H1 (cell line): ENCODE data around the gene SLC37A2. TPM values are rescaled to one million over a fixed set of nuclear protein-coding genes. Genes with fewer than 3 reads are reported as not detected.

ENCODE experiments used
- CTCF ChIA-PET: fragments of 300-600 bp; sonication (Branson Sonifier 250); formaldehyde crosslinking; loops from one replicate; lab custom pipeline; 2021; ENCODE audit not compliant: partially characterized antibody; lab: Charles Lee
- POLR2A ChIA-PET: fragments of 300-600 bp; sonication (Branson Sonifier 250); formaldehyde crosslinking; loops from one replicate; lab custom pipeline; 2021; ENCODE audit warnings: inconsistent platforms; ENCODE audit not compliant: partially characterized antibody; lab: Charles Lee
- DNase-seq, 2 experiments: peaks; one replicate each; pipeline versions ENCODE4 v3.0.0 to v3.0.0-alpha.2; 2010 to 2022; ENCODE audit warnings: low spot score in 2 of 2, low read depth in 1 of 2, mixed read lengths in 1 of 2
- FAIRE-seq: peaks from 2 replicates; lab custom pipeline; 2011; peaks lifted over from hg19 to GRCh38; lab: Jason Lieb, UNC
- H2AFZ ChIP-seq: 2 replicates; pipeline ENCODE4 v1.8.1; 2012; ENCODE audit warnings: low read length, inconsistent platforms
- H2AK5ac ChIP-seq: 2 replicates; pipeline ENCODE4 v1.6.1; 2013; ENCODE audit warnings: low read depth, low read length
- H2BK120ac ChIP-seq: replicated peaks from 2 replicates; pipeline ENCODE3; 2013; ENCODE audit warnings: low read depth, low read length, inconsistent platforms
- H2BK12ac ChIP-seq: 2 replicates; pipeline ENCODE4 v1.6.1; 2013; ENCODE audit warnings: low read depth, low read length
- H2BK15ac ChIP-seq: 2 replicates; pipeline ENCODE4 v1.6.1; 2013; ENCODE audit warnings: low read length
- H2BK20ac ChIP-seq: 2 replicates; pipeline ENCODE4 v1.6.1; 2013; ENCODE audit warnings: low read length
- H2BK5ac ChIP-seq: 2 replicates; pipeline ENCODE4 v1.6.1; 2013; ENCODE audit warnings: low read depth, low read length
- H3K14ac ChIP-seq: 2 replicates; pipeline ENCODE4 v1.6.1; 2013; ENCODE audit warnings: inconsistent platforms; ENCODE audit not compliant: insufficient read length
- H3K18ac ChIP-seq: 2 replicates; pipeline ENCODE4 v1.6.1; 2013; ENCODE audit warnings: low read length; ENCODE audit errors: extremely low read depth
- H3K23ac ChIP-seq: 2 replicates; pipeline ENCODE4 v1.6.1; 2013; ENCODE audit warnings: inconsistent platforms; ENCODE audit not compliant: insufficient read length
- H3K23me2 ChIP-seq: 2 replicates; pipeline ENCODE4 v1.6.1; 2013; ENCODE audit warnings: low read depth, low read length
- H3K27ac ChIP-seq: 2 replicates; pipeline ENCODE4 v1.6.1; 2011; ENCODE audit warnings: low read depth, low read length, inconsistent platforms
- H3K27me3 ChIP-seq, 4 experiments: replicated peaks in 1 of 4; 1 replicate in 1 of 4; 2 replicates in 3 of 4; pipeline versions ENCODE4 v1.6.1 to v1.8.1; 2011 to 2013; ENCODE audit warnings: low read length in 3 of 4, mild to moderate bottlenecking in 3 of 4, inconsistent platforms in 2 of 4, mixed read lengths in 2 of 4, moderate library complexity in 1 of 4; ENCODE audit not compliant: control insufficient read depth in 3 of 4, insufficient read depth in 3 of 4; ENCODE audit errors: extremely low read depth in 1 of 4
- H3K36me3 ChIP-seq, 4 experiments: 2 replicates each; pipeline versions ENCODE4 v1.6.1 to v1.8.1; 2011 to 2013; ENCODE audit warnings: mild to moderate bottlenecking in 4 of 4, low read length in 3 of 4, moderate library complexity in 2 of 4, control low read depth in 1 of 4, inconsistent platforms in 1 of 4; ENCODE audit not compliant: insufficient read depth in 4 of 4, control insufficient read depth in 2 of 4
- H3K4ac ChIP-seq: replicated peaks from 2 replicates; pipeline ENCODE3; 2013; ENCODE audit warnings: low read length, low read depth, mixed read lengths, inconsistent platforms; ENCODE audit not compliant: insufficient read length
- H3K4me1 ChIP-seq, 4 experiments: replicated peaks in 1 of 4; 1 replicate in 1 of 4; 2 replicates in 3 of 4; pipeline versions ENCODE4 v1.6.1 to v1.8.1; 2011 to 2013; ENCODE audit warnings: low read length in 3 of 4, inconsistent platforms in 2 of 4, mixed read lengths in 1 of 4; ENCODE audit not compliant: insufficient read depth in 4 of 4, control insufficient read depth in 3 of 4
- H3K4me2 ChIP-seq, 2 experiments: 2 replicates each; pipeline versions ENCODE4 v1.6.1 to v1.8.1; 2011 to 2013; ENCODE audit warnings: low read depth in 2 of 2, low read length in 2 of 2, control low read depth in 1 of 2, inconsistent platforms in 1 of 2, mild to moderate bottlenecking in 1 of 2; ENCODE audit not compliant: insufficient read depth in 1 of 2
- H3K4me3 ChIP-seq, 4 experiments: fragments of 200-600, 300-600 bp in 1 of 4; sonication (generic), shearing (Covaris generic), sonication (Bioruptor Twin) in 1 of 4; 2 replicates each; pipeline versions ENCODE4 v1.5.1 to v1.8.1; 2011 to 2016; ENCODE audit warnings: low read length in 4 of 4, low read depth in 3 of 4, control low read depth in 2 of 4, inconsistent platforms in 2 of 4, mild to moderate bottlenecking in 2 of 4, mixed read lengths in 1 of 4, moderate library complexity in 1 of 4; ENCODE audit not compliant: insufficient read depth in 2 of 4; ENCODE audit errors: extremely low read depth in 1 of 4
- H3K56ac ChIP-seq: replicated peaks from 2 replicates; pipeline ENCODE3; 2013; ENCODE audit warnings: low read depth, mild to moderate bottlenecking, mixed read lengths, low read length, inconsistent platforms; ENCODE audit not compliant: insufficient read length
- H3K79me1 ChIP-seq: 2 replicates; pipeline ENCODE4 v1.6.1; 2013; ENCODE audit warnings: low read depth, low read length, control low read depth
- H3K79me2 ChIP-seq, 2 experiments: 2 replicates each; pipeline versions ENCODE4 v1.6.1 to v1.8.1; 2012 to 2013; ENCODE audit warnings: low read length in 2 of 2, mild to moderate bottlenecking in 2 of 2, inconsistent platforms in 1 of 2; ENCODE audit not compliant: insufficient read depth in 2 of 2, control insufficient read depth in 1 of 2
- H3K9ac ChIP-seq, 4 experiments: replicated peaks in 1 of 4; 1 replicate in 1 of 4; 2 replicates in 3 of 4; pipeline versions ENCODE4 v1.6.1 to v1.8.1; 2011 to 2013; ENCODE audit warnings: low read depth in 3 of 4, low read length in 3 of 4, control low read depth in 2 of 4, mild to moderate bottlenecking in 2 of 4, moderate library complexity in 2 of 4, inconsistent platforms in 1 of 4; ENCODE audit errors: extremely low read depth in 1 of 4
- H3K9me3 ChIP-seq, 2 experiments: 2 replicates each; pipeline versions ENCODE4 v1.6.1 to v1.8.1; 2012 to 2013; ENCODE audit warnings: mild to moderate bottlenecking in 2 of 2, moderate library complexity in 2 of 2, control low read depth in 1 of 2, inconsistent platforms in 1 of 2, low read depth in 1 of 2, low read length in 1 of 2, mixed read lengths in 1 of 2; ENCODE audit not compliant: insufficient read depth in 2 of 2
- H4K20me1 ChIP-seq, 2 experiments: replicated peaks in 1 of 2; 2 replicates each; pipeline versions ENCODE3 to v1.8.1; 2011 to 2013; ENCODE audit warnings: inconsistent platforms in 2 of 2, low read length in 2 of 2, mild to moderate bottlenecking in 1 of 2; ENCODE audit not compliant: insufficient read depth in 2 of 2, control insufficient read depth in 1 of 2
- H4K5ac ChIP-seq: 2 replicates; pipeline ENCODE4 v1.6.1; 2013; ENCODE audit warnings: low read length, low read depth, mixed read lengths, inconsistent platforms; ENCODE audit not compliant: insufficient read length
- H4K8ac ChIP-seq: 2 replicates; pipeline ENCODE4 v1.8.0; 2013; ENCODE audit warnings: mild to moderate bottlenecking, moderate library complexity, low read length, inconsistent platforms; ENCODE audit not compliant: insufficient read depth; ENCODE audit errors: extremely low read depth
- H4K91ac ChIP-seq: replicated peaks from 2 replicates; pipeline ENCODE3; 2013; ENCODE audit warnings: low read length, mixed read lengths, inconsistent platforms; ENCODE audit not compliant: insufficient read length
- BACH1 ChIP-seq: IDR thresholded peaks from 2 replicates; pipeline ENCODE4 v1.6.1; 2012; ENCODE audit warnings: low read length, improper control_type of control experiment
- BRCA1 ChIP-seq: IDR thresholded peaks from 2 replicates; pipeline ENCODE4 v1.6.1; 2012; ENCODE audit warnings: low read depth, low read length, improper control_type of control experiment
- CREB1 ChIP-seq: IDR thresholded peaks from 2 replicates; pipeline ENCODE4 v1.6.1; 2012; ENCODE audit warnings: inconsistent platforms
- CTCF ChIP-seq, 3 experiments: IDR thresholded peaks; 1 replicate in 2 of 3; 2 replicates in 1 of 3; pipeline versions ENCODE4 v1.5.1 to v1.6.1; 2011; ENCODE audit warnings: low read length in 3 of 3, mild to moderate bottlenecking in 3 of 3, inconsistent platforms in 2 of 3, low read depth in 1 of 3, moderate library complexity in 1 of 3; ENCODE audit not compliant: insufficient read depth in 1 of 3; ENCODE audit errors: control extremely low read depth in 1 of 3
- EZH2 ChIP-seq: fragments of 200-600 bp; sonication (generic); IDR thresholded peaks from 2 replicates; pipeline ENCODE4 v1.7.1; 2012; ENCODE audit warnings: low read depth, mild to moderate bottlenecking, moderate library complexity, low read length, inconsistent platforms; ENCODE audit not compliant: severe bottlenecking
- GABPA ChIP-seq: IDR thresholded peaks from 2 replicates; pipeline ENCODE4 v1.6.1; 2011; ENCODE audit warnings: mild to moderate bottlenecking, low read length, moderate library complexity, borderline replicate concordance; ENCODE audit not compliant: insufficient read depth
- HDAC6 ChIP-seq: IDR thresholded peaks from one replicate; pipeline ENCODE4 v1.7.1; 2012; ENCODE audit warnings: low read depth, mild to moderate bottlenecking, inconsistent platforms, low read length, moderate library complexity
- NANOG ChIP-seq: IDR thresholded peaks from 2 replicates; pipeline ENCODE4 v1.6.1; 2011; ENCODE audit warnings: low read length, low read depth, mild to moderate bottlenecking, inconsistent platforms; ENCODE audit not compliant: insufficient read depth, poor library complexity, severe bottlenecking
- SIX5 ChIP-seq: IDR thresholded peaks from 2 replicates; pipeline ENCODE4 v1.6.1; 2011; ENCODE audit warnings: mild to moderate bottlenecking, low read depth, low read length
- TBP ChIP-seq: IDR thresholded peaks from 2 replicates; pipeline ENCODE4 v1.6.1; 2011; ENCODE audit warnings: low read depth, low read length, improper control_type of control experiment
- USF2 ChIP-seq: IDR thresholded peaks from 2 replicates; pipeline ENCODE4 v1.6.1; 2011; ENCODE audit warnings: low read length, improper control_type of control experiment
- polyA plus RNA-seq, 7 experiments: library from polyadenylated mRNA; depleted of rRNA in 3 of 7; stranded (reverse) in 5 of 7; unstranded in 2 of 7; fragments of >200 nt in 5 of 7; fragments of 200-250 nt in 2 of 7; gene quantifications; 1 replicate in 5 of 7; 2 replicates in 1 of 7; 4 replicates in 1 of 7; pipeline versions ENCODE4 v1.2.1 to v1.2.3, GENCODE V29; 2011 to 2013; ENCODE audit warnings: missing spikeins in 2 of 7, mixed read lengths in 2 of 7
- total RNA-seq: library from RNA; stranded (reverse); fragmentation: NEBNext Ultra II Directional; extraction: Animal tissue kit (Norgen Biotek cat#: 25700); gene quantifications from 2 replicates; pipeline ENCODE4 v1.2.1, GENCODE V29; 2021

Gene SLC37A2
- total and polyA plus RNA-seq, 2 of the 8 experiments (the other 6 are each of a cell fraction or from before 2014, with no cell fraction given) = 1.3 to 1.9 TPM

- Histone ChIP-seq H3K4me2 (no peak overlapping the region), H2BK5ac (no peak overlapping the region), H3K4me3 (no peak overlapping the region), H4K20me1 (no peaks in the 10 kb centered on the region), H4K8ac (no peak overlapping the region), H4K91ac (no peak overlapping the region), H3K27me3 (no peaks in the 10 kb centered on the region), H3K27ac (no peak overlapping the region), H2BK12ac (no peak overlapping the region), H4K5ac (no peak overlapping the region), H3K9me3 (no peaks in the 10 kb centered on the region), H3K18ac (no peak overlapping the region), H2BK20ac (no peak overlapping the region), H2BK15ac (no peak overlapping the region), H3K14ac (no peak overlapping the region), H3K79me1 (no peaks in the 10 kb centered on the region), H3K4ac (no peak overlapping the region), H3K56ac (no peak overlapping the region), H3K4me1 (no peaks in the 10 kb centered on the region), H3K79me2 (no peaks in the 10 kb centered on the region), H3K23me2 (no peaks in the 10 kb centered on the region), H3K36me3 (no peaks in the 10 kb centered on the region), H2BK120ac (no peak overlapping the region), H2AFZ (no peak overlapping the region), H3K9ac (no peak overlapping the region), H2AK5ac (no peak overlapping the region), H3K23ac (no peak overlapping the region)
- DNase-seq = no peak
- POLR2A ChIA-PET = no interaction called here
- CTCF ChIA-PET = interaction anchor here (0.6 to 0.7 kb wide), 2 partner anchors 249 to 376 kb away, joined by 3 to 4 read pairs; no protein-coding TSS in a partner anchor
- no peak for FAIRE-seq
- TF ChIP-seq BRCA1 (no peak), CREB1 (no peak), CTCF (IDR thresholded peaks at IDR 0.05; ENCODE audit: control extremely low read depth in 1 of 3, insufficient read depth in 1 of 3, low read depth in 1 of 3, low read length in 3 of 3) (no peak), USF2 (no peak), EZH2 (no peak), HDAC6 (no peak), TBP (no peak), GABPA (no peak), NANOG (no peak), SIX5 (no peak), BACH1 (no peak)
These were observed 46.7 kb upstream of the SLC37A2 start for GRCh38 chr11:125016413-125016812.
